Liver (tissue), 9 donors: ENCODE results near the gene C17orf78. TPM values are rescaled to one million over a fixed set of nuclear protein-coding genes. Genes with fewer than 3 reads are reported as not detected.

Source experiments
- DNase-seq: peaks from one replicate; pipeline ENCODE4 v3.0.0-alpha.2; 2017; ENCODE audit warnings: low spot score
- H3K27ac ChIP-seq, 2 donors: one replicate each; pipeline ENCODE4 v1.7.0; 2013; ENCODE audit warnings: inconsistent platforms in 2 of 2, low read length in 2 of 2, control low read depth in 1 of 2, low read depth in 1 of 2, mild to moderate bottlenecking in 1 of 2
- H3K27me3 ChIP-seq, 4 donors: one replicate each; pipeline versions ENCODE4 v1.6.1 to v1.7.0; 2013; ENCODE audit warnings: low read length in 3 of 4, inconsistent platforms in 1 of 4, mild to moderate bottlenecking in 1 of 4, moderate library complexity in 1 of 4; ENCODE audit not compliant: control insufficient read depth in 4 of 4, insufficient read depth in 4 of 4
- H3K36me3 ChIP-seq, 4 donors: one replicate each; pipeline versions ENCODE4 v1.6.1 to v1.7.0; 2013; ENCODE audit warnings: low read length in 3 of 4, mild to moderate bottlenecking in 3 of 4, low read depth in 1 of 4, moderate library complexity in 1 of 4; ENCODE audit not compliant: control insufficient read depth in 4 of 4, insufficient read depth in 3 of 4
- H3K4me1 ChIP-seq, 4 donors: one replicate each; pipeline versions ENCODE4 v1.6.1 to v1.7.0; 2013; ENCODE audit warnings: low read length in 3 of 4, mild to moderate bottlenecking in 3 of 4, moderate library complexity in 1 of 4; ENCODE audit not compliant: control insufficient read depth in 4 of 4, insufficient read depth in 4 of 4
- H3K4me3 ChIP-seq, 3 donors: one replicate each; pipeline versions ENCODE4 v1.6.1 to v1.7.0; 2013; ENCODE audit warnings: low read length in 3 of 3, control low read depth in 1 of 3, low read depth in 1 of 3, mild to moderate bottlenecking in 1 of 3
- H3K9ac ChIP-seq, 2 donors: one replicate each; pipeline ENCODE4 v1.7.0; 2013; ENCODE audit warnings: low read length in 2 of 2, mild to moderate bottlenecking in 2 of 2, moderate library complexity in 2 of 2, control low read depth in 1 of 2, low read depth in 1 of 2
- H3K9me3 ChIP-seq, 4 donors: one replicate each; pipeline versions ENCODE4 v1.6.1 to v1.7.0; 2013; ENCODE audit warnings: low read length in 3 of 4; ENCODE audit not compliant: control insufficient read depth in 4 of 4
- EGR1 ChIP-seq, 2 donors: IDR thresholded peaks; 2 replicates each; pipeline ENCODE4 v1.6.1; 2016 to 2018; ENCODE audit warnings: antibody characterized with exemption in 2 of 2, low read depth in 2 of 2
- FOXA1 ChIP-seq: IDR thresholded peaks from 2 replicates; pipeline ENCODE4 v1.6.1; 2016; ENCODE audit warnings: antibody characterized with exemption
- FOXA2 ChIP-seq: IDR thresholded peaks from 2 replicates; pipeline ENCODE4 v1.6.1; 2016; ENCODE audit warnings: antibody characterized with exemption
- GABPA ChIP-seq, 2 donors: IDR thresholded peaks in 1 of 2; conservative IDR thresholded peaks in 1 of 2; 2 replicates each; pipeline ENCODE4 v1.6.1; 2016; ENCODE audit warnings: antibody characterized with exemption in 2 of 2, mild to moderate bottlenecking in 1 of 2, moderate library complexity in 1 of 2
- HNF4A ChIP-seq, 2 donors: conservative IDR thresholded peaks; 2 replicates each; pipeline ENCODE4 v1.6.1; 2016; ENCODE audit warnings: antibody characterized with exemption in 2 of 2, mild to moderate bottlenecking in 2 of 2
- HNF4G ChIP-seq: IDR thresholded peaks from 2 replicates; pipeline ENCODE4 v1.6.1; 2016; ENCODE audit warnings: antibody characterized with exemption
- MAX ChIP-seq: IDR thresholded peaks from 2 replicates; pipeline ENCODE4 v1.6.1; 2016; ENCODE audit warnings: antibody characterized with exemption
- NR2F2 ChIP-seq: IDR thresholded peaks from 2 replicates; pipeline ENCODE4 v1.6.1; 2016; ENCODE audit warnings: antibody characterized with exemption
- RAD21 ChIP-seq, 2 donors: IDR thresholded peaks; 2 replicates each; pipeline ENCODE4 v1.6.1; 2016; ENCODE audit warnings: antibody characterized with exemption in 2 of 2, mild to moderate bottlenecking in 2 of 2
- REST ChIP-seq: IDR thresholded peaks from 2 replicates; pipeline ENCODE4 v1.6.1; 2016; ENCODE audit warnings: antibody characterized with exemption, mild to moderate bottlenecking
- RXRA ChIP-seq, 2 donors: IDR thresholded peaks; 2 replicates each; pipeline ENCODE4 v1.6.1; 2017 to 2018; ENCODE audit warnings: antibody characterized with exemption in 2 of 2, mild to moderate bottlenecking in 1 of 2
- SP1 ChIP-seq: IDR thresholded peaks from 2 replicates; pipeline ENCODE4 v1.6.1; 2018; ENCODE audit warnings: antibody characterized with exemption, mild to moderate bottlenecking
- TAF1 ChIP-seq: conservative IDR thresholded peaks from 2 replicates; pipeline ENCODE4 v1.6.1; 2016; ENCODE audit warnings: antibody characterized with exemption, mild to moderate bottlenecking
- YY1 ChIP-seq: IDR thresholded peaks from 2 replicates; pipeline ENCODE4 v1.6.1; 2016; ENCODE audit warnings: antibody characterized with exemption, mild to moderate bottlenecking
- ZBTB33 ChIP-seq: IDR thresholded peaks from 2 replicates; pipeline ENCODE4 v1.6.1; 2016; ENCODE audit warnings: antibody characterized with exemption
- WGBS: extraction: QIAGEN DNeasy Blood & Tissue Kit; methylation state at CpG from one replicate; pipeline ENCODE4 v1.1.7; 2013; 5-methylcytosine and 5-hydroxymethylcytosine counted together
- polyA plus RNA-seq, 2 donors: library from polyadenylated mRNA; stranded (reverse) in 1 of 2; unstranded in 1 of 2; fragments of 200-250 nt in 1 of 2; fragments of >200 nt in 1 of 2; fragmentation: Nextera tagmentation in 1 of 2; extraction: Ambion mirVana in 1 of 2; gene quantifications; one replicate each; pipeline versions ENCODE4 v1.2.1 to v1.2.3, GENCODE V29; 2013 to 2015
- total RNA-seq, 2 donors: library from RNA; depleted of rRNA; stranded (reverse); fragments of >200 nt; gene quantifications; one replicate each; pipeline ENCODE4 v1.2.3, GENCODE V29; 2014
- donor health status: healthy.
- donor health status: healthy.
- donor health status: healthy.
- donor health status: healthy.
- donor health status: healthy.

The C17orf78 gene
- total and polyA plus RNA-seq, 4 donors: not detected

DNA sequence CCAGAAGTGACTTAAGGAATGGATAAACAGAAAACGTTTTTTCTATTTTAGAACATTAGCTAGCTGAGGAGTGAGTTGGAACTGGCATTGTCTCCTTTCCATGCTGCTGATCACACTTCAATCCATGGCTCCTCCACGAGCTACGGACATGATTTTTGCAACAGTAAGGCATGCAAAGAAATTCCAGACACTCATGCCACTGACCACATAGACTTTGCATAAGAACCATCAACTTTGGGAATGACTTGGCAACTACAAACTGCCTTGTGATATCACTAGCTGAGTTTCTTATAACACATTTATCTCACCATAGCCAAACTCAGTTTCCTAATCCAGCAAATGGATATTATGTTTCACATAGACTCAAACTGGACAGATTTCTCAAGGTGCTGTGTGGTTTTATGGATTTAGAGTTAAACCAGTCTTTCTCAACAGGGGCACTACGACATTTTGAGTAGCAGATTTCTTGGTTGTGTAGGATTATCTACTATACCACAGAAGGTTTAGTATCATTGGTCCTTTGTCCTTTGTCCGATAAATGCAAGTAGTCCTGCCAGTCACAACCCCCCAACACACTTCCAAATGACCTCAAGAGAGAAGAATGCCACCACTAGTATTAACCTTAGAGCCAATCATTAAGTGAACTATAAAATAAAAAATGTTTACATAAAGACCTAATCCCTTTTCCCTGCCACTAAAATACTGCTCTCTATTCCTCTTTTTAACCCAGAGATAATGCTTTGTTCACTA, 48.3 kb upstream of the C17orf78 start (continued):
- TF ChIP-seq MAX (no peak), GABPA (IDR thresholded peaks at IDR 0.05 in 1 of 2, conservative IDR thresholded peaks at IDR 0.05 in 1 of 2) (no peak), FOXA2 (no peak), RAD21 (IDR thresholded peaks at IDR 0.05) (no peak), EGR1 (IDR thresholded peaks at IDR 0.05; ENCODE audit: low read depth in 2 of 2) (no peak), TAF1 (no peak), ZBTB33 (no peak), HNF4A (conservative IDR thresholded peaks at IDR 0.05) (no peak), HNF4G (no peak)

GRCh38 chr17:37338847-37339246, 36.9 kb upstream of the C17orf78 start:
- H3K9ac ChIP-seq: no peak overlapping the region
- no peak overlapping the region for H3K4me3 ChIP-seq
- peaks cover 0 to 12% (median 4%) of the 10 kb centered on the region in 4 donors for H3K36me3 ChIP-seq
- H3K27ac ChIP-seq: no peak overlapping the region
- no peaks in the 10 kb centered on the region for H3K4me1 ChIP-seq
- WGBS: 91% methylated on average over 3 of the region's 3 CpGs
- no peaks in the 10 kb centered on the region for H3K9me3 ChIP-seq
- DNase-seq: no peak
- TF ChIP-seq NR2F2 (no peak), YY1 (no peak), TAF1 (no peak), HNF4G (no peak), RAD21 (IDR thresholded peaks at IDR 0.05) (no peak), HNF4A (conservative IDR thresholded peaks at IDR 0.05) (no peak), FOXA1 (no peak), FOXA2 (no peak), SP1 (no peak), GABPA (IDR thresholded peaks at IDR 0.05 in 1 of 2, conservative IDR thresholded peaks at IDR 0.05 in 1 of 2) (no peak), RXRA (IDR thresholded peaks at IDR 0.05) (no peak), ZBTB33 (no peak), REST (no peak)
- H3K27me3 ChIP-seq: no peaks in the 10 kb centered on the region
